Trophoblast cell (in vitro differentiated cells and primary cell): ENCODE data around the gene MTMR2.
A peak's percentile ranks its signal among the peaks of the same experiment; 100 is the strongest.

ENCODE experiments used
- DNase-seq, 2 donors: peaks; one replicate each; pipeline ENCODE4 v3.0.0-alpha.2; 2016
- H2AFZ ChIP-seq: 2 replicates; pipeline ENCODE4 v1.6.1; 2013; ENCODE audit warnings: low read length, moderate library complexity, mild to moderate bottlenecking; ENCODE audit not compliant: insufficient read depth, poor library complexity
- H2AK5ac ChIP-seq: 2 replicates; pipeline ENCODE4 v1.6.1; 2013; ENCODE audit warnings: mild to moderate bottlenecking, low read length
- H2BK120ac ChIP-seq: 2 replicates; pipeline ENCODE4 v1.6.1; 2013; ENCODE audit warnings: low read length, mild to moderate bottlenecking, moderate library complexity; ENCODE audit not compliant: insufficient read depth, poor library complexity
- H2BK12ac ChIP-seq: 2 replicates; pipeline ENCODE4 v1.6.1; 2013; ENCODE audit warnings: mild to moderate bottlenecking, low read length, moderate library complexity
- H2BK5ac ChIP-seq: 2 replicates; pipeline ENCODE4 v1.6.1; 2013; ENCODE audit warnings: low read length, low read depth, moderate library complexity, mild to moderate bottlenecking; ENCODE audit not compliant: poor library complexity
- H3K14ac ChIP-seq: 2 replicates; pipeline ENCODE4 v1.6.1; 2013; ENCODE audit warnings: mild to moderate bottlenecking, low read length
- H3K18ac ChIP-seq: 2 replicates; pipeline ENCODE4 v1.6.1; 2013; ENCODE audit warnings: mild to moderate bottlenecking, low read length
- H3K23ac ChIP-seq: 2 replicates; pipeline ENCODE4 v1.6.1; 2013; ENCODE audit warnings: low read length
- H3K27ac ChIP-seq: 2 replicates; pipeline ENCODE4 v1.5.1; 2013; ENCODE audit warnings: low read depth, mild to moderate bottlenecking, inconsistent platforms, low read length, moderate library complexity
- H3K27me3 ChIP-seq: 2 replicates; pipeline ENCODE4 v1.6.1; 2013; ENCODE audit warnings: inconsistent platforms, mild to moderate bottlenecking, low read length, moderate library complexity; ENCODE audit not compliant: insufficient read depth
- H3K36me3 ChIP-seq, 2 experiments: 1 replicate in 1 of 2; 2 replicates in 1 of 2; pipeline ENCODE4 v1.6.1; 2013; ENCODE audit warnings: low read length in 2 of 2, mild to moderate bottlenecking in 2 of 2, moderate library complexity in 1 of 2; ENCODE audit not compliant: insufficient read depth in 2 of 2, control insufficient read depth in 1 of 2
- H3K4ac ChIP-seq: 2 replicates; pipeline ENCODE4 v1.6.1; 2013; ENCODE audit warnings: low read depth, mild to moderate bottlenecking, low read length, moderate library complexity
- H3K4me1 ChIP-seq, 2 experiments: 1 replicate in 1 of 2; 2 replicates in 1 of 2; pipeline ENCODE4 v1.6.1; 2013; ENCODE audit warnings: low read length in 2 of 2, mild to moderate bottlenecking in 2 of 2, moderate library complexity in 1 of 2; ENCODE audit not compliant: insufficient read depth in 2 of 2, control insufficient read depth in 1 of 2
- H3K4me2 ChIP-seq: 2 replicates; pipeline ENCODE4 v1.6.1; 2013; ENCODE audit warnings: inconsistent platforms, mild to moderate bottlenecking, low read length, moderate library complexity
- H3K4me3 ChIP-seq: 2 replicates; pipeline ENCODE4 v1.5.1; 2013; ENCODE audit warnings: mild to moderate bottlenecking, low read depth, low read length, inconsistent platforms
- H3K79me1 ChIP-seq: one replicate; pipeline ENCODE4 v1.6.1; 2013; ENCODE audit warnings: low read length
- H3K79me2 ChIP-seq: 2 replicates; pipeline ENCODE4 v1.6.1; 2013; ENCODE audit warnings: low read length, mild to moderate bottlenecking; ENCODE audit not compliant: control insufficient read depth, insufficient read depth, poor library complexity
- H3K9ac ChIP-seq: 2 replicates; pipeline ENCODE4 v1.6.1; 2013; ENCODE audit warnings: mild to moderate bottlenecking, low read length
- H3K9me3 ChIP-seq: 2 replicates; pipeline ENCODE4 v1.6.1; 2013; ENCODE audit warnings: low read depth, mild to moderate bottlenecking, control low read depth, inconsistent platforms, low read length; ENCODE audit not compliant: insufficient read depth
- H4K12ac ChIP-seq: 2 replicates; pipeline ENCODE4 v1.6.1; 2013; ENCODE audit warnings: low read depth, mild to moderate bottlenecking, low read length, moderate library complexity
- H4K8ac ChIP-seq: 2 replicates; pipeline ENCODE4 v1.6.1; 2013; ENCODE audit warnings: low read depth, mild to moderate bottlenecking, low read length, moderate library complexity
- H4K91ac ChIP-seq: one replicate; pipeline ENCODE4 v1.6.1; 2013; ENCODE audit warnings: low read depth, mild to moderate bottlenecking, low read length, moderate library complexity
- WGBS: extraction: QIAGEN DNeasy Blood & Tissue Kit; methylation state at CpG from one replicate; pipeline ENCODE4 v1.1.7; 2013; ENCODE audit warnings: missing lambda C conversion rate; ENCODE audit not compliant: insufficient read length, insufficient coverage; ENCODE audit errors: extremely low coverage; 5-methylcytosine and 5-hydroxymethylcytosine counted together

The MTMR2 gene

GRCh38 chr11:95931916-95932315 lies 8.0 kb upstream of the MTMR2 start:
- Histone ChIP-seq H3K9ac (no peak overlapping the region), H3K27ac (no peak overlapping the region), H2AK5ac (no peak overlapping the region), H4K91ac (no peak overlapping the region), H4K12ac (no peak overlapping the region), H3K9me3 (no peaks in the 10 kb centered on the region), H4K8ac (no peak overlapping the region), H3K18ac (no peak overlapping the region), H3K27me3 (no peaks in the 10 kb centered on the region), H3K14ac (no peak overlapping the region), H3K4ac (no peak overlapping the region), H3K36me3 (no peaks in the 10 kb centered on the region), H3K4me3 (no peak overlapping the region), H3K4me1 (peaks cover 0 to 2% of the 10 kb centered on the region in 2 experiments), H2BK12ac (no peak overlapping the region), H3K4me2 (no peak overlapping the region), H3K79me2 (no peaks in the 10 kb centered on the region), H2AFZ (no peak overlapping the region), H2BK5ac (no peak overlapping the region), H3K23ac (no peak overlapping the region), H2BK120ac (no peak overlapping the region), H3K79me1 (no peaks in the 10 kb centered on the region)
- no peak for DNase-seq
- no CpG with 5 or more reads among the region's 1 CpG for WGBS

DNA sequence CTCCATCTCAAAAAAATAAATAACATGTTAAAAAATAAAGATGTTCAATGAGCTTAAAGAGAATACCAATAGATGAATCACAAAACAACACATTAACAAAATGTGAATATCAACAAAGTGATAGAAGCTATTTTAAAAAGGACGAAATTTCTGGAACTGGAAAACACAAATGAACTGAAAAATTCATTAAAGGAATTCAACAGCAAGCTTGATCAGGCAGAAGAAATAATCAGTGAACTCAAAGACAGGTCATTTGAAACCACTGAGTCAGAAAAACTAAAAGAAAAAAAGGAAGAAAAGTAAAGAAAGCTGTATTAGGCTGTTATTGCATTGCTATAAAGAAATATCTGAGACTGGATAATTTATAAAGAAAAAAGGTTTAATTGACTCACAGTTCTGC lies 7.0 kb upstream of the MTMR2 start:
- H3K9ac ChIP-seq, result no peak overlapping the region
- H3K4ac ChIP-seq, result no peak overlapping the region
- H4K8ac ChIP-seq, result no peak overlapping the region
- no peaks in the 10 kb centered on the region for H3K79me1 ChIP-seq
- no peak overlapping the region for H2AK5ac ChIP-seq
- no peak overlapping the region for H4K91ac ChIP-seq
- DNase-seq, result no peak
- no peaks in the 10 kb centered on the region for H3K36me3 ChIP-seq
- peaks cover 0 to 2% of the 10 kb centered on the region in 2 experiments for H3K4me1 ChIP-seq
- no peak overlapping the region for H3K4me2 ChIP-seq
- WGBS, result no CpG with 5 or more reads among the region's 1 CpG
- H4K12ac ChIP-seq, result no peak overlapping the region
- H2BK12ac ChIP-seq, result no peak overlapping the region
- no peaks in the 10 kb centered on the region for H3K9me3 ChIP-seq
- H3K79me2 ChIP-seq, result no peaks in the 10 kb centered on the region
- no peak overlapping the region for H3K14ac ChIP-seq
- no peak overlapping the region for H2BK120ac ChIP-seq
- no peak overlapping the region for H3K27ac ChIP-seq
- no peak overlapping the region for H3K4me3 ChIP-seq
- no peaks in the 10 kb centered on the region for H3K27me3 ChIP-seq
- no peak overlapping the region for H3K23ac ChIP-seq
- no peak overlapping the region for H2BK5ac ChIP-seq
- H3K18ac ChIP-seq, result no peak overlapping the region
- no peak overlapping the region for H2AFZ ChIP-seq

DNA sequence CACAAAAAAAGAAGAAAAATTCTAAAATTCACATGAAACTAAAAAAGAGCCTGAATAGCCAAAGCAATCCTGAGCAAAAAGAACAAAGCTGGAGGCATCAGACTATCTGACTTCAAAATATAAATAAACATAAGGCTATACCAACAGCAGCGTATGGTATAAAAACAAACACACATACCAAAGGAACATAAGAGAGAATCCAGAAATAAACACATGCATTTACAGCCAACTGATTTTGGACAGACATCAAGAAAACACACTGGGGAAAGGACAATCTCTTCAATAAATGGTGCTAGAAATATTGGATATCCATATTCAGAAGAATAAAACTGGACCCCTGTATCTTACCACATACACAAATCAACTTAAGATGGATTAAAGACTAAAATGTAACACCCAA lies 2.8 kb upstream of the MTMR2 start:
- Histone ChIP-seq H2BK5ac (no peak overlapping the region), H4K8ac (no peak overlapping the region), H4K91ac (no peak overlapping the region), H3K4ac (no peak overlapping the region), H2BK120ac (no peak overlapping the region), H3K9ac (no peak overlapping the region), H3K36me3 (no peaks in the 10 kb centered on the region), H3K4me3 (no peak overlapping the region), H3K79me2 (peaks cover 7% of the 10 kb centered on the region), H3K79me1 (peaks cover 12% of the 10 kb centered on the region), H3K23ac (no peak overlapping the region), H2AFZ (no peak overlapping the region), H3K14ac (no peak overlapping the region), H3K27ac (no peak overlapping the region), H4K12ac (no peak overlapping the region), H3K18ac (no peak overlapping the region), H2BK12ac (no peak overlapping the region), H2AK5ac (no peak overlapping the region), H3K4me2 (no peak overlapping the region), H3K27me3 (no peaks in the 10 kb centered on the region), H3K4me1 (peaks cover 0 to 3% of the 10 kb centered on the region in 2 experiments), H3K9me3 (no peaks in the 10 kb centered on the region)
- no CpG with 5 or more reads among the region's 1 CpG for WGBS
- no peak for DNase-seq

GRCh38 chr11:95925011-95925410 lies 1.1 kb upstream of the MTMR2 start:
- H3K79me1 ChIP-seq, result peaks cover 12% of the 10 kb centered on the region
- H2AFZ ChIP-seq, result no peak overlapping the region
- peaks cover 0 to 3% of the 10 kb centered on the region in 2 experiments for H3K4me1 ChIP-seq
- no peak overlapping the region for H3K4ac ChIP-seq
- no peaks in the 10 kb centered on the region for H3K9me3 ChIP-seq
- no CpG with 5 or more reads among the region's 5 CpGs for WGBS
- H3K9ac ChIP-seq, result no peak overlapping the region
- no peak overlapping the region for H2AK5ac ChIP-seq
- H3K4me3 ChIP-seq, result no peak overlapping the region
- peak overlapping the region; percentile 62 for H3K27ac ChIP-seq
- H3K23ac ChIP-seq, result no peak overlapping the region
- peak overlapping the region; percentile 45 for H3K4me2 ChIP-seq
- no peak overlapping the region for H4K8ac ChIP-seq
- no peaks in the 10 kb centered on the region for H3K27me3 ChIP-seq
- H3K79me2 ChIP-seq, result peaks cover 7% of the 10 kb centered on the region
- H4K91ac ChIP-seq, result no peak overlapping the region
- no peaks in the 10 kb centered on the region for H3K36me3 ChIP-seq
- DNase-seq, result peak; percentile 10 to 78
- no peak overlapping the region for H4K12ac ChIP-seq
- no peak overlapping the region for H2BK5ac ChIP-seq
- no peak overlapping the region for H3K18ac ChIP-seq
- H3K14ac ChIP-seq, result no peak overlapping the region
- no peak overlapping the region for H2BK12ac ChIP-seq
- H2BK120ac ChIP-seq, result no peak overlapping the region
